SK-N-SH (cell line): ENCODE results near the gene CD69. TPM values are rescaled to one million over a fixed set of nuclear protein-coding genes. Genes with fewer than 3 reads are reported as not detected.

ENCODE experiments used
- CTCF ChIA-PET: fragments of 300-600, 350-600 bp; formaldehyde crosslinking; extraction: SDS; loops from one replicate; lab custom pipeline; 2021; lab: Yijun Ruan, JAX
- POLR2A ChIA-PET: fragments of 350-600 bp; sonication (Branson Sonifier 250); formaldehyde crosslinking; extraction: SDS; loops from one replicate; lab custom pipeline; 2020; ENCODE audit warnings: antibody characterized with exemption, inconsistent platforms; lab: Yijun Ruan, JAX
- DNase-seq: peaks from one replicate; pipeline ENCODE4 v3.0.0; 2012
- H2AFZ ChIP-seq: fragments of 200-600 bp; sonication (generic); 2 replicates; pipeline ENCODE4 v1.8.1; 2016; ENCODE audit warnings: antibody characterized with exemption, mild to moderate bottlenecking, low read depth
- H3F3A ChIP-seq: fragments of 200-600 bp; sonication (generic); replicated peaks from 2 replicates; pipeline ENCODE3; 2016; ENCODE audit warnings: antibody characterized with exemption, mild to moderate bottlenecking; ENCODE audit not compliant: insufficient read depth
- H3K27ac ChIP-seq, 2 experiments: fragments of 200-500 bp in 1 of 2; fragments of 200-600 bp in 1 of 2; sonication (Bioruptor generic) in 1 of 2; sonication (generic), shearing (Covaris generic) in 1 of 2; 2 replicates each; pipeline versions ENCODE4 v1.5.1 to v1.6.1; 2014 to 2016; ENCODE audit warnings: low read depth in 2 of 2, inconsistent platforms in 1 of 2, low read length in 1 of 2, mild to moderate bottlenecking in 1 of 2, mixed read lengths in 1 of 2
- H3K27me3 ChIP-seq: fragments of 200-600 bp; sonication (generic), shearing (Covaris generic); 2 replicates; pipeline ENCODE4 v1.6.1; 2016; ENCODE audit warnings: mixed run types; ENCODE audit not compliant: insufficient read depth
- H3K36me3 ChIP-seq, 2 experiments: fragments of 200-500 bp in 1 of 2; fragments of 200-600 bp in 1 of 2; sonication (Bioruptor generic) in 1 of 2; sonication (generic) in 1 of 2; replicated peaks in 1 of 2; 2 replicates each; pipeline versions ENCODE3 to v1.5.1; 2014 to 2016; ENCODE audit warnings: low read length in 1 of 2, mild to moderate bottlenecking in 1 of 2; ENCODE audit not compliant: insufficient read depth in 2 of 2, control insufficient read depth in 1 of 2
- H3K4me1 ChIP-seq, 2 experiments: fragments of 200-500 bp in 1 of 2; fragments of 200-600 bp in 1 of 2; sonication (Bioruptor generic) in 1 of 2; sonication (generic), shearing (Covaris generic) in 1 of 2; 2 replicates each; pipeline versions ENCODE4 v1.5.1 to v1.6.1; 2014 to 2016; ENCODE audit warnings: low read depth in 1 of 2, low read length in 1 of 2, mixed run types in 1 of 2; ENCODE audit not compliant: insufficient read depth in 2 of 2, control insufficient read depth in 1 of 2
- H3K4me2 ChIP-seq: fragments of 200-600 bp; sonication (generic), shearing (Covaris generic); 2 replicates; pipeline ENCODE4 v1.6.1; 2017; ENCODE audit warnings: mixed run types
- H3K4me3 ChIP-seq, 2 experiments: fragments of 200-500 bp in 1 of 2; fragments of 200-600 bp in 1 of 2; sonication (Bioruptor generic) in 1 of 2; sonication (generic), shearing (Covaris generic) in 1 of 2; 2 replicates each; pipeline versions ENCODE4 v1.5.1 to v1.8.1; 2014 to 2016; ENCODE audit warnings: low read depth in 2 of 2, inconsistent platforms in 1 of 2, low read length in 1 of 2, mild to moderate bottlenecking in 1 of 2, mixed read lengths in 1 of 2, moderate library complexity in 1 of 2
- H3K79me2 ChIP-seq: fragments of 200-600 bp; sonication (generic); 2 replicates; pipeline ENCODE4 v1.8.1; 2017; ENCODE audit warnings: mild to moderate bottlenecking; ENCODE audit not compliant: insufficient read depth
- H3K9ac ChIP-seq: fragments of 200-600 bp; sonication (generic); 2 replicates; pipeline ENCODE4 v1.6.1; 2017; ENCODE audit warnings: mixed run types
- H3K9me2 ChIP-seq: fragments of 200-600 bp; sonication (generic); 2 replicates; pipeline ENCODE4 v1.6.1; 2017; ENCODE audit warnings: mixed run types
- H3K9me3 ChIP-seq: fragments of 200-600 bp; sonication (generic); 2 replicates; pipeline ENCODE4 v1.6.1; 2017; ENCODE audit warnings: mixed run types, mild to moderate bottlenecking, moderate library complexity
- H4K20me1 ChIP-seq: fragments of 200-600 bp; sonication (generic); 2 replicates; pipeline ENCODE4 v1.6.1; 2017; ENCODE audit warnings: mild to moderate bottlenecking, mixed run types; ENCODE audit not compliant: insufficient read depth
- CHD2 ChIP-seq: fragments of 150-350 bp; IDR thresholded peaks from 2 replicates; pipeline ENCODE4 v1.6.1; 2018; ENCODE audit warnings: low read length; ENCODE audit not compliant: partially characterized antibody
- FOSL2 ChIP-seq: IDR thresholded peaks from 2 replicates; pipeline ENCODE4 v1.4.0; 2012; ENCODE audit warnings: low read depth, mild to moderate bottlenecking, moderate library complexity, borderline replicate concordance
- MXI1 ChIP-seq: IDR thresholded peaks from 2 replicates; pipeline ENCODE4 v1.6.1; 2012; ENCODE audit warnings: mild to moderate bottlenecking, low read depth, low read length, improper control_type of control experiment
- NFIC ChIP-seq: IDR thresholded peaks from 2 replicates; pipeline ENCODE4 v1.4.0; 2012; ENCODE audit warnings: borderline replicate concordance
- NRF1 ChIP-seq: IDR thresholded peaks from 2 replicates; pipeline ENCODE4 v1.6.1; 2012; ENCODE audit warnings: low read depth, mild to moderate bottlenecking, low read length
- RAD21 ChIP-seq: IDR thresholded peaks from 2 replicates; pipeline ENCODE4 v1.6.1; 2012; ENCODE audit warnings: mild to moderate bottlenecking, low read length
- RCOR1 ChIP-seq: fragments of 150-350 bp; IDR thresholded peaks from 2 replicates; pipeline ENCODE4 v1.6.1; 2017; ENCODE audit warnings: antibody characterized with exemption, low read length
- RFX5 ChIP-seq: IDR thresholded peaks from 2 replicates; pipeline ENCODE4 v1.6.1; 2012; ENCODE audit warnings: mild to moderate bottlenecking, improper control_type of control experiment, low read length
- TAF1 ChIP-seq: IDR thresholded peaks from 2 replicates; pipeline ENCODE4 v1.6.1; 2012; ENCODE audit warnings: low read depth, mild to moderate bottlenecking, low read length, moderate library complexity, borderline replicate concordance
- WGBS: methylation state at CpG from one replicate; pipeline ENCODE4 v1.1.6; 2017; ENCODE audit warnings: low lambda C conversion rate; 5-methylcytosine and 5-hydroxymethylcytosine counted together
- polyA plus RNA-seq, 3 experiments: library from polyadenylated mRNA; depleted of rRNA; stranded (reverse); fragments of >200 nt; gene quantifications; 2 replicates each; pipeline ENCODE4 v1.2.3, GENCODE V29; 2012
- TF ChIP-seq, protein P1 (sequence below): IDR thresholded peaks from 2 replicates; pipeline ENCODE4 v1.4.0; 2012; ENCODE audit warnings: low read depth
- TF ChIP-seq, protein P2 (sequence below): IDR thresholded peaks from 2 replicates; pipeline ENCODE4 v1.4.0; 2012; ENCODE audit warnings: low read depth, borderline replicate concordance

Gene CD69
- polyA plus RNA-seq, 1 of the 3 experiments (the other 2 are of a cell fraction) = not detected

DNA sequence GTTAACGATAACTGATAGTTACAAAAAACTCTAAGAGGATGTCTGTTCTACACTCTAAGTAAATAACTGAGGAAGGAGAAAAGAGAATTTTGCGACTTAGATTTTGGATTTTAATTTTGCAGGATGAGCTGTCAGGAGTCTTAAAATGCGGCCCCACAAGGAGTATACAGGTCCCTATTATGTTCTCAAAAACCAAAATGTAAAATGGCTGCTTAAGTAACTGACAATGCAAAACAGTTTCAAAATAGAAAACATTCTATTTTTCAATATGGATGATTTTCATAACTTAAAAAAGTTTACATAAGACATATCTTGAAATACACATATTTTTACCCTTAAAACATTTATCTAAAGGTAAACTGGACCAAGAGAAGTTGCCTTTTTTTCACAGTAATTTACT is 2.6 kb downstream of the CD69 start (continued):
- TF ChIP-seq, protein P1, sequence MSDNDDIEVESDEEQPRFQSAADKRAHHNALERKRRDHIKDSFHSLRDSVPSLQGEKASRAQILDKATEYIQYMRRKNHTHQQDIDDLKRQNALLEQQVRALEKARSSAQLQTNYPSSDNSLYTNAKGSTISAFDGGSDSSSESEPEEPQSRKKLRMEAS = no peak
- TF ChIP-seq MXI1 = no peak
- no peak for TF ChIP-seq RFX5
- TF ChIP-seq, protein P2, sequence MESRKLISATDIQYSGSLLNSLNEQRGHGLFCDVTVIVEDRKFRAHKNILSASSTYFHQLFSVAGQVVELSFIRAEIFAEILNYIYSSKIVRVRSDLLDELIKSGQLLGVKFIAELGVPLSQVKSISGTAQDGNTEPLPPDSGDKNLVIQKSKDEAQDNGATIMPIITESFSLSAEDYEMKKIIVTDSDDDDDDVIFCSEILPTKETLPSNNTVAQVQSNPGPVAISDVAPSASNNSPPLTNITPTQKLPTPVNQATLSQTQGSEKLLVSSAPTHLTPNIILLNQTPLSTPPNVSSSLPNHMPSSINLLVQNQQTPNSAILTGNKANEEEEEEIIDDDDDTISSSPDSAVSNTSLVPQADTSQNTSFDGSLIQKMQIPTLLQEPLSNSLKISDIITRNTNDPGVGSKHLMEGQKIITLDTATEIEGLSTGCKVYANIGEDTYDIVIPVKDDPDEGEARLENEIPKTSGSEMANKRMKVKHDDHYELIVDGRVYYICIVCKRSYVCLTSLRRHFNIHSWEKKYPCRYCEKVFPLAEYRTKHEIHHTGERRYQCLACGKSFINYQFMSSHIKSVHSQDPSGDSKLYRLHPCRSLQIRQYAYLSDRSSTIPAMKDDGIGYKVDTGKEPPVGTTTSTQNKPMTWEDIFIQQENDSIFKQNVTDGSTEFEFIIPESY = no peak
- TF ChIP-seq FOSL2 = no peak
- no peak for TF ChIP-seq CHD2
- no peak for TF ChIP-seq RAD21
- no peak for TF ChIP-seq TAF1

DNA sequence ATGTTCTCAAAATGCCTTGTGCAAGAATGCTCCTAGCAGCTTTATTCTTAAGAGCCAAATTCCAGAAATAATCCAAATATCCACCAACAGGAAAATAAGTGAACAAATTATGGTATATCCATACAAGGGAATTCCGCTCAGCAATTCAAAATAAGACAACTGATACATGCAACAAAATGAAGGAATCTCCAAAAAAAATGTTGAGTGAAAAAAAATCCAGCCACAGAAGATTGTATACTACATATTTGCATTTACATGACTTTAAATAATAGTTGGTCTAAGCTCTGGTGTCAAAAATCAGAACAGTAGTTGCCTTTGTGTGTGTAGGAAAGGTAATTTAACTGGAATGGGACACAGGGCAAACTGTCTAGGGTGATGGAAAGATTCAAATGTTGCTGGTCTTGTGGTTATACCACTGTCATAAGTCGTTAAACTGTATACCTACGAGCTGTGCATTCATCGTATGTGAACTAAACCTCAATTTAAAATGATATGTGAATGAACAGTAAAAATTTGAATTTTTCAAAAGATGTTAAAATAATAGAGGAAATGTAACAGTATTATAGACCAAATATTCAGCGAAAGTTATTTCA is 3.2 kb downstream of the CD69 start:
- Histone ChIP-seq H3K9me2 (no peaks in the 10 kb centered on the region), H3K4me3 (0 out of 4 replicates have a peak overlapping the region, but pooled peaks of 1 of the 2 experiments have one; percentile 49), H3K4me2 (no peak overlapping the region), H3K27ac (no peak overlapping the region), H3K27me3 (peaks cover 18% of the 10 kb centered on the region), H3F3A (no peaks in the 10 kb centered on the region), H4K20me1 (no peaks in the 10 kb centered on the region), H3K36me3 (no peaks in the 10 kb centered on the region), H3K9ac (no peak overlapping the region), H3K79me2 (no peaks in the 10 kb centered on the region), H2AFZ (no peak overlapping the region), H3K4me1 (no peaks in the 10 kb centered on the region), H3K9me3 (no peaks in the 10 kb centered on the region)
- no peak for DNase-seq
- ChIA-PET POLR2A (no interaction called here), CTCF (interaction anchor here (1.0 to 5.7 kb wide), 3 partner anchors 8 to 49 kb away, joined by 3 to 51 read pairs (median 3); no protein-coding TSS in a partner anchor)
- 9% methylated on average over 5 of the region's 5 CpGs for WGBS
- no peak for TF ChIP-seq RFX5
- TF ChIP-seq, protein P2 = no peak
- no peak for TF ChIP-seq NFIC
- no peak for TF ChIP-seq NRF1
- TF ChIP-seq RCOR1 = no peak
